ENCODE data around the gene PABPN1L.

The PABPN1L gene

DNA sequence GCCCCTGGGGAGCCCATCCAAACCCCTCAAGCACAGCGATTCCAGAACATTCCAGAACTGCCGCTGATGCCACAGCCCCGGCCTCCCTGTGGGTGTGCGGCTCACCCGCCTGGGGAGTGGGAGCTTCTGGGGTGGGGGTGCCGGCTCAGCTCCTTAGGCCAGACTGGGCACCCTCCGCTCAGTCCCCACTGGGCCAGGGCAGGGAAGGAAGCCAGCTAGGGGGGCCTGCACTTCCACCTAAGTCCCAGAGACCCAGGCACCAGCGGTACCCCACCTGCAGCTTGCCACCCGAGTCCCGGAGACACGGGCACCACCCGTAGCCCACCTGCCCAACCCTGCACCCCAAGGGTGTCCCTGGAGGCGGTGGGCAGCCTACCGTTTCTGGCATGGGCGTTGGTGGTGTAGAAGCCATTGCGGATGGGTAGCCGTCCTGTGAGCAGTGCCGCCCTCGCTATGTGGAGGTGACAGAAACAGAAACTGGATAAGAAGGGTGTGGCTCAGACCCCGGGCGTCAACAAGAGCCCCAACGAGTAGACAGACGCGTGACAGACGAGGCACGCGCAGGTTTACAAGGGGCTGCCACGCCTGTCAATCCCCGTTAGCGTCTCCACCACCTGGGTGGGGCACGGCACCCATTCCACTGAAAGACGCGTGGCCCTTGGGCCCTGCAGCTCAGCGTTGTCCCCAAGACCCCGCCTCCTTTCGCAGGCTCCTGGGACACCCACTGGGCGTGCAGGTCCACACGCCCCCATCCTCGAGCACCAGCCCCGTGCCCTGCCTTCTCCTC is 24.7 kb downstream of the PABPN1L start:
- no peaks in the 10 kb centered on the region for H3K9me3 ChIP-seq (ENCODE audit: insufficient read depth, low read depth, low read length)
- H3K4me1 ChIP-seq (ENCODE audit: insufficient read depth, low read length): no peaks in the 10 kb centered on the region
- no peak overlapping the region for H3K27ac ChIP-seq (ENCODE audit: low read depth, low read length)
- WGBS: 95% methylated on average over 40 of the region's 40 CpGs
- H3K27me3 ChIP-seq (ENCODE audit: insufficient read depth, low read length): no peaks in the 10 kb centered on the region
- no peak overlapping the region for H3K9ac ChIP-seq (ENCODE audit: low read depth, low read length)
- peaks cover 13% of the 10 kb centered on the region for H3K36me3 ChIP-seq (ENCODE audit: insufficient read depth, low read length)
- no peak overlapping the region for H3K4me3 ChIP-seq (ENCODE audit: low read length)

DNA sequence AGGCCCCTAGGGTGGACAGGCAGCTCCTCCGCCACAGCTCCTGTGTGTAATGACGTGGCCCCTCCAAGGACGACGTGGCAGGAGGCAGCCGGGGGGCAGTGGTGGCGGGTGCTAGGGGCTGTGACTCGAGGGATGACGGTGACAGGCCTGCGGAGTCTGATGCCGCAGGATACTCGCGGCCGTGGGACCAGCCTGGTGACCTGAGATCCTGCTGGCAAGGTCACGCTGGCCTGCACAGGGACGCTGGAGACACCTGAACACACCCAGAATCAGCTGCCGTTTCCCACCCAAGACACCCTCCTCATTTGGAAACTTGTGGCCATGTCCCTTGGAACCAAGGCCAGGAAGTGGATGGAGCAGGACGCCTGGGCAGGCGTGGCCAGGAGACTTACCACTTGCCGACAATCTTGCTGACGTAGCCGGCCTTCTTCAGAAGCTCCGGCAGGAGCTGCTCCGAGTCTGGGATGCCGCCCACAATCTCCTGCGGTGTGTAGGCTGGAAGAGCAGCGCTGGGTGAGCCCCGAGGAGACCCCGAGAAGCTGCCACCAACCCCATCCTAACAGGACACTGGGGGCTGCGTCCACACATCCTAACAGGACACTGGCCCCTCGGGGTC is 25.8 kb downstream of the PABPN1L start:
- 94% methylated on average over 30 of the region's 30 CpGs for WGBS
- Histone ChIP-seq H3K36me3 (ENCODE audit: insufficient read depth, low read length) (peaks cover 13% of the 10 kb centered on the region), H3K9ac (ENCODE audit: low read depth, low read length) (no peak overlapping the region), H3K27ac (ENCODE audit: low read depth, low read length) (no peak overlapping the region), H3K9me3 (ENCODE audit: insufficient read depth, low read depth, low read length) (no peaks in the 10 kb centered on the region), H3K4me1 (ENCODE audit: insufficient read depth, low read length) (no peaks in the 10 kb centered on the region), H3K4me3 (ENCODE audit: low read length) (no peak overlapping the region), H3K27me3 (ENCODE audit: insufficient read depth, low read length) (no peaks in the 10 kb centered on the region)

DNA sequence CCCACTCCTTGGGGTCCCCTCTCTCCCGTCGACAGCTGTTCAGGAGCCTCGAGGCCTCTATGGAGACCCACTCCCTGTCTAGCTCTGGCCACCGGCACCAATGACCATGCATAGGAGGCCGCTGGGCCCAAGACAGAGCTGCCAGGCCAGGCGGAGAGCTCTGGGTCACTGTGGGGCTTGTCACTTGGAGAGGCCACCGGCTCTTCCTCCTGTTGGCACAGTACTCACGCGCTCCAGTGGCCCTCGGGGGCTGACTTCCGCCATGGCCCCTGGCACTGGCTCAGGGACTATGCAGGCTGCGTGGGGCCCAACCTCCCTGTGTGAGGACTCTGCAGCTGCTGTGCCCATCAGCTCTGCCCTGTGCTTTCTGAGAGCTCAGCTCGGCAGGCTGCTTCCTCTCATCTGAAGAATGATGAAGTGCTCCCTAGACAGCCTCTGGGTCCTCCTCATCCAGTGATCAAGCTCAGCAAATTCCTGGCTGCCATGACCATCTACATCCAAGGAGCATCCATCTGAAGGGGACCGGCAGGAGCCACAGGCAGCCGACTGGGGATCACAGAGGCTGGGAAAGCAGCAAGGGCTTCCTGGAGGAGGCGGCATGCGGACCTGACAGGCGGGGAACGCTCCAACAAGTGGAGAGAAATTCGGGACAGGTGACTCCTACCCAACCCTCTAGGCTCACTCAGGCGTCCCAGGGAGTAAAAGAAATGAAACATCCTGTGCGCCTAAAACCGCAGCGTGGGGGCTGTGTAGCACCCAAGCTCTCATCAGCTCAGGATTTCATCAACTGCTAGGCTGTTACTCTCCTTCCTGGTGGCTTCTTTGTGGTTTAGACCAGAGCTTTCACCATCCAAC is 26.5 kb downstream of the PABPN1L start:
- Histone ChIP-seq H3K27me3 (ENCODE audit: insufficient read depth, low read length) (no peaks in the 10 kb centered on the region), H3K9me3 (ENCODE audit: insufficient read depth, low read depth, low read length) (no peaks in the 10 kb centered on the region), H3K4me3 (ENCODE audit: low read length) (no peak overlapping the region), H3K4me1 (ENCODE audit: insufficient read depth, low read length) (no peaks in the 10 kb centered on the region), H3K36me3 (ENCODE audit: insufficient read depth, low read length) (peaks cover 19% of the 10 kb centered on the region), H3K9ac (ENCODE audit: low read depth, low read length) (no peak overlapping the region), H3K27ac (ENCODE audit: low read depth, low read length) (no peak overlapping the region)
- WGBS: 95% methylated on average over 24 of the region's 24 CpGs

DNA sequence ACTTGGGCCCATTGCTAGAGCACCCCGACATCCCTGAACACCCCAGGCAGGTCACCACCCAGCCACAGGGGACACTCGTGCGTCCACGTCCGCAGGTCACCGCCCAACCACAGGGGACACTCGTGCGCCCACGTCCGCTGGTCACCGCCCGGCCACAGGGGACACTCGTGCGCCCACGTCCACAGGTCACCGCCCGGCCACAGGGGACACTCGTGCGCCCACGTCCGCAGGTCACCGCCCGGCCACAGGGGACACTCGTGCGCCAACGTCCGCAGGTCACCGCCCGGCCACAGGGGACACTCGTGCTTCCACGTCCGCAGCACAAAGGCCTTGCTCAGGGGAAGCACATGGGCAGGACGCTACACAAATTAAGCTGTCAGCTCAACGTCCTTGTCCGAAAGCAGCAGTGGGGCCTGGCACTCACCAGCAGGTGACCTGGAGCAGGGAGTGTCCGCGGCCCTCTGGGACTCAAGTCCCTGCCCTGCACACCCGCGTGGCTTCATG is 27.4 kb downstream of the PABPN1L start:
- Histone ChIP-seq H3K9me3 (ENCODE audit: insufficient read depth, low read depth, low read length) (no peaks in the 10 kb centered on the region), H3K4me3 (ENCODE audit: low read length) (no peak overlapping the region), H3K9ac (ENCODE audit: low read depth, low read length) (no peak overlapping the region), H3K27me3 (ENCODE audit: insufficient read depth, low read length) (no peaks in the 10 kb centered on the region), H3K27ac (ENCODE audit: low read depth, low read length) (no peak overlapping the region), H3K4me1 (ENCODE audit: insufficient read depth, low read length) (no peaks in the 10 kb centered on the region), H3K36me3 (ENCODE audit: insufficient read depth, low read length) (peaks cover 21% of the 10 kb centered on the region)
- WGBS: 95% methylated on average over 39 of the region's 39 CpGs

DNA sequence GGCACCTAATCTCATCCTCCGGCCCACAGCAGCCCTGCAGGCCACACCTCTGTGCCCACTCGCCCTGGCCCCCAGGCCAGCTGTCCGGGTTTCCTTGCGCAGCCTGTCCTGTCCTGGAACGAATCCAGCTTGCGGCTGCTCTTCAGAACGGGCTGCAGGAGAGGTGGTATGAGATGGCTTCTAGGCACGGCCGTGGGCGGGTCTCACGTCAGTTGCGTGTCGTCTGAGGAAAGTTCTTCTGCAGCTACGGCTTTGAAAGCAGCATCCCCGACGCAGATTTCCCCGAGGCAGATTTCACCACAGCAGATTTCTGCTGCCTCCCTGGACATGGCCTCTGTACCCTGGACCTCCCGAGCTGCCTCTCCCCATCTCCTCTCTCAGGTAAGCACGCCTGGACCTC is 27.9 kb downstream of the PABPN1L start:
- Histone ChIP-seq H3K36me3 (ENCODE audit: insufficient read depth, low read length) (peaks cover 21% of the 10 kb centered on the region), H3K27ac (ENCODE audit: low read depth, low read length) (no peak overlapping the region), H3K27me3 (ENCODE audit: insufficient read depth, low read length) (no peaks in the 10 kb centered on the region), H3K9me3 (ENCODE audit: insufficient read depth, low read depth, low read length) (no peaks in the 10 kb centered on the region), H3K4me1 (ENCODE audit: insufficient read depth, low read length) (no peaks in the 10 kb centered on the region), H3K4me3 (ENCODE audit: low read length) (no peak overlapping the region), H3K9ac (ENCODE audit: low read depth, low read length) (no peak overlapping the region)
- WGBS: 95% methylated on average over 19 of the region's 19 CpGs

DNA sequence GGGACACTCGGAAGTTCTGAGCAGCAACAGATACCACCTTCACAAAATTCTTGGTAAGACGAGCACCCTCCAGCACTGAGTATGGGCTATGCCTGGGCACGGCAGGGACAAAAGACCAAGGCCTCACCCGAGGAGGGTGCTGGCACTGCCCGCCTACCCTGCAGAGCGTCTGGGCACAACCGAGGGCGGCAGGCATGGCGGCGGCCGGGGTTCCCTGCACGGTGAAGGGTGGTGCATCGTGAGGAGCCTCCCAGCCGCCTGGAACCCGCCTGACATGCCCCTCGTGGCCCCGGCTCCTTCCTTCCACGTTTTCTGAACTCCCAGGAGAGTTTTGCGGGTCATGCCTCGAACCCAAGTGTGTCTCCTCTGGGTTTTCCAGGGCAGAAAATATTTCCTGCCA is 28.7 kb downstream of the PABPN1L start:
- H3K4me1 ChIP-seq (ENCODE audit: insufficient read depth, low read length): no peaks in the 10 kb centered on the region
- no peak overlapping the region for H3K9ac ChIP-seq (ENCODE audit: low read depth, low read length)

DNA sequence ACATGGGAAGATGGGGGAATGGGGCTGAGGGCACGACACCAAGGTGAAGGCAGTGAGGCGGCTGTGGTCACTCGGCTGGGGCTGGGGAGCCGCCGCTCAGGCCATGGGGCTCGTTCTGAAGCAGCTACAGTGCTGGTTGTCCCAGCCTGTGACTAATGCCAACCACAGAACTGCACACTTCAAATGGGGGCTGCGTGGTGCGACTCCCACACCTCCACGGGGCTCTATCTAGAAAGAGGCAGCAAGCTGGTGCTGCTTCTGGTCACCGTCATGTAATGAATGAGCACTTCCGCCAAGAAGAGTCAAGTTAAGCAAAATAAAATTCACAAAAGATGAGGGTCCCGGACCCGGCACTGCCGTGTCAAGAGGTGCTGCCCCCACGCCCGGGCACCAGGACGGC is 29.7 kb downstream of the PABPN1L start:
- no peaks in the 10 kb centered on the region for H3K4me1 ChIP-seq (ENCODE audit: insufficient read depth, low read length)
- 96% methylated on average over 17 of the region's 17 CpGs for WGBS

More for the DNA sequence above, 28.7 kb downstream of the PABPN1L start:
- no peak overlapping the region for H3K27ac ChIP-seq (ENCODE audit: low read depth, low read length)
- H3K4me3 ChIP-seq (ENCODE audit: low read length): no peak overlapping the region
- H3K9me3 ChIP-seq (ENCODE audit: insufficient read depth, low read depth, low read length): no peaks in the 10 kb centered on the region
- no peaks in the 10 kb centered on the region for H3K27me3 ChIP-seq (ENCODE audit: insufficient read depth, low read length)
- peaks cover 21% of the 10 kb centered on the region for H3K36me3 ChIP-seq (ENCODE audit: insufficient read depth, low read length)
- 95% methylated on average over 20 of the region's 20 CpGs for WGBS

DNA sequence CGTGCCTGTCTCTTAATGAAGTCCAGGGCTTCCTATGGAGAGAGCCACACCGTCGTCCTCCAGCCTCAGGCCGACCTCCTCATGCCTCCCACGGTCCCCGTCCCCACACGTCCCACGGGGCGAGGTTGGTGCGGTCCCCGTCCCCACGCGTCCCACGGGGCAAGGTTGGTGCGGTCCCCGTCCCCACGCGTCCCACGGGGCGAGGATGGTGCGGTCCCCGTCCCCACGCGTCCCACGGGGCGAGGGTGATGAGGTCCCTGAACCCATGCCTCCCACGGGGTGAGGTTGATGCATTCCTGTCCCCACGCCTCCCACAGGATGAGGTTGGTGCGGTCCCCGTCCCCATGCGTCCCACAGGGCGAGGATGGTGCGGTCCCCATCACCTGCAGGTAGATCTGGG is 30.6 kb downstream of the PABPN1L start:
- Histone ChIP-seq H3K9ac (ENCODE audit: low read depth, low read length) (no peak overlapping the region), H3K9me3 (ENCODE audit: insufficient read depth, low read depth, low read length) (no peaks in the 10 kb centered on the region), H3K36me3 (ENCODE audit: insufficient read depth, low read length) (peaks cover 21% of the 10 kb centered on the region), H3K27me3 (ENCODE audit: insufficient read depth, low read length) (no peaks in the 10 kb centered on the region), H3K4me3 (ENCODE audit: low read length) (no peak overlapping the region), H3K4me1 (ENCODE audit: insufficient read depth, low read length) (no peaks in the 10 kb centered on the region), H3K27ac (ENCODE audit: low read depth, low read length) (no peak overlapping the region)
- WGBS: 93% methylated on average over 33 of the region's 33 CpGs

More for the DNA sequence above, 29.7 kb downstream of the PABPN1L start:
- Histone ChIP-seq H3K27me3 (ENCODE audit: insufficient read depth, low read length) (no peaks in the 10 kb centered on the region), H3K9ac (ENCODE audit: low read depth, low read length) (no peak overlapping the region), H3K36me3 (ENCODE audit: insufficient read depth, low read length) (peaks cover 21% of the 10 kb centered on the region), H3K9me3 (ENCODE audit: insufficient read depth, low read depth, low read length) (no peaks in the 10 kb centered on the region), H3K4me3 (ENCODE audit: low read length) (no peak overlapping the region), H3K27ac (ENCODE audit: low read depth, low read length) (no peak overlapping the region)

DNA sequence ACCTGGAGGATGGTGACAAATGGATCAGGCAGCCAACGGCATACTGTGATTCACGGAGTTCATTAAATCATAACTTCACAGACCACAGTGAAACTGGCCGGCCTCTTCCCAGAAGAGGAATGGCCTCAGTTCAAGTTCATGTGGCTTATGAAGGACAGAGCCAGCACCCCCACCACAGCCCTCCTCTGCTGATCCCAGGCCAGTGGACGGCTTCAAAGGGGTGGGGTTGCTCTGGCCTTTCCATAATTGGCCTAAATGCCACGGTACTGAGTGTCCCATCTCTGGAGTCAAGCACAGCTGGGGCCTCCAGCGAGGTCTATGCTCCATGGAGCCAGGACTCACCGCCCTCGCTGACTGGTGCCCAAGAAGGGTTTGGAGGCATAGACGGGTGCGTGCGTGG is 31.1 kb downstream of the PABPN1L start:
- Histone ChIP-seq H3K27me3 (ENCODE audit: insufficient read depth, low read length) (no peaks in the 10 kb centered on the region), H3K4me3 (ENCODE audit: low read length) (no peak overlapping the region), H3K27ac (ENCODE audit: low read depth, low read length) (no peak overlapping the region), H3K9me3 (ENCODE audit: insufficient read depth, low read depth, low read length) (no peaks in the 10 kb centered on the region), H3K9ac (ENCODE audit: low read depth, low read length) (no peak overlapping the region), H3K36me3 (ENCODE audit: insufficient read depth, low read length) (peaks cover 20% of the 10 kb centered on the region), H3K4me1 (ENCODE audit: insufficient read depth, low read length) (no peaks in the 10 kb centered on the region)
- 90% methylated on average over 11 of the region's 11 CpGs for WGBS

DNA sequence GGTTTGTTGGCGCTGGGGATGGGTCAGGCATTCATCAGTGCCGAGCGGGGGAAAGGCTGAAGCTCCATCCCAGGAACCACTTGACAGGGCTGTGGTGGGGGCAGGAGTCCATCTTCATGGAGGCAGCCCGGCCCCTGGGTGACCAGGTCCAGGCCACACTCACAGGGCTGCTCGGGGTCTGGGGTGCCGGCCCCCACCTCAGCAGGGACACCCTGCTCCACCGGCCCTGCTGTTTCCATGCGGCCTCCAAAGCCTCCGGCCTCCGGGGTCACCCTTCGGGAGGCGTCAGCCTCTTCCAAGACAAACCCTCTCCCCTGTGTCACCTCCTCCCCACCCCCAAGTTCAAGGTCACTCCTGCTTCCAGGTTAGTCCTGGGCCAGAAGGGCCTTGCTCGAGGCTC is 31.8 kb downstream of the PABPN1L start:
- no peak overlapping the region for H3K9ac ChIP-seq (ENCODE audit: low read depth, low read length)
- 87% methylated on average over 13 of the region's 13 CpGs for WGBS
- peaks cover 12% of the 10 kb centered on the region for H3K36me3 ChIP-seq (ENCODE audit: insufficient read depth, low read length)
- H3K4me3 ChIP-seq (ENCODE audit: low read length): no peak overlapping the region
- no peaks in the 10 kb centered on the region for H3K27me3 ChIP-seq (ENCODE audit: insufficient read depth, low read length)
- no peaks in the 10 kb centered on the region for H3K4me1 ChIP-seq (ENCODE audit: insufficient read depth, low read length)
- no peaks in the 10 kb centered on the region for H3K9me3 ChIP-seq (ENCODE audit: insufficient read depth, low read depth, low read length)
- H3K27ac ChIP-seq (ENCODE audit: low read depth, low read length): no peak overlapping the region

DNA sequence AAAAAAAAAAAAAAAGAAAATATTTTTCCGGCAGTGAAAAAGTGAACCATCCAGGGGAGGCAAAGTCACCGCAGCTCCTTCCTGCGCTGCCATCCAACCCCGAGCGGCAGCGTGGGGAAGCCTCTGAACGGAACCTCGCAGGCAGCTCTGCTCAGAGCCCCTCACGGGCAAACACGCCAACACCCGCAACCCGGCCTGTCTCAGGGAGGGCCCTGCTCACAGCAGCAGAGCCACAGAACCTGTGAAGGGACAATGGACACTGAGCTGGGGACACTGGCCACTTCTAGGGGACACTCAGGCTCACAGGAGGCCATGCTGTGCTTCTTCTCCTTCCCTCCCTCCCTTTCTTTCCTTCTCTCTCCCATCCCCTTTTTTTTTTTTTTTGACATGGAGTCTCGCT is 33.4 kb downstream of the PABPN1L start:
- Histone ChIP-seq H3K36me3 (ENCODE audit: insufficient read depth, low read length) (peaks cover 8% of the 10 kb centered on the region; the same call in 1 of the 2 replicates), H3K27me3 (ENCODE audit: insufficient read depth, low read length) (no peaks in the 10 kb centered on the region), H3K9me3 (ENCODE audit: insufficient read depth, low read depth, low read length) (no peaks in the 10 kb centered on the region), H3K4me3 (ENCODE audit: low read length) (no peak overlapping the region), H3K27ac (ENCODE audit: low read depth, low read length) (no peak overlapping the region), H3K4me1 (ENCODE audit: insufficient read depth, low read length) (no peaks in the 10 kb centered on the region), H3K9ac (ENCODE audit: low read depth, low read length) (no peak overlapping the region)
- WGBS: 97% methylated on average over 13 of the region's 13 CpGs

Data from HUES64 (cell line).